ENCODE data around the gene CACNA2D1.
"Not testable (repeated sequence)": the region's sequence is repeated elsewhere in the genome, so short reads cannot be mapped to it uniquely, and the experiment has no call there.

The CACNA2D1 gene

GRCh38 chr7:82158327-82158726 is 285.2 kb downstream of the CACNA2D1 start:
- DNase-seq: no peak

GRCh38 chr7:82156893-82157292 is 286.7 kb downstream of the CACNA2D1 start:
- no peak for DNase-seq

- DNase-seq: no peak
Measured at GRCh38 chr7:82156168-82156567, 287.4 kb downstream of the CACNA2D1 start.

- no peak for DNase-seq
Measured at GRCh38 chr7:82154728-82155127, 288.8 kb downstream of the CACNA2D1 start.

- DNase-seq: no peak
Measured at GRCh38 chr7:82153776-82154175, 289.8 kb downstream of the CACNA2D1 start.

GRCh38 chr7:82152858-82153257 is 290.7 kb downstream of the CACNA2D1 start:
- DNase-seq: no peak

GRCh38 chr7:82146491-82146890 is 297.1 kb downstream of the CACNA2D1 start:
- DNase-seq: no peak

- no peak for DNase-seq
Measured at GRCh38 chr7:82142263-82142864, 301.2 kb downstream of the CACNA2D1 start.

GRCh38 chr7:82141427-82141826 is 302.1 kb downstream of the CACNA2D1 start:
- DNase-seq: no peak

GRCh38 chr7:82140608-82141007 is 303.0 kb downstream of the CACNA2D1 start:
- not testable (repeated sequence) for DNase-seq

- DNase-seq: no peak
Measured at GRCh38 chr7:82131215-82131614, 312.4 kb downstream of the CACNA2D1 start.

GRCh38 chr7:82129091-82129490 is 314.5 kb downstream of the CACNA2D1 start:
- DNase-seq: no peak

- no peak for DNase-seq
Measured at GRCh38 chr7:82128546-82128945, 315.0 kb downstream of the CACNA2D1 start.

GRCh38 chr7:82126576-82126975 is 317.0 kb downstream of the CACNA2D1 start:
- DNase-seq: no peak

GRCh38 chr7:82124445-82124844 is 319.1 kb downstream of the CACNA2D1 start:
- DNase-seq: no peak

- DNase-seq: no peak
Measured at GRCh38 chr7:82122275-82122674, 321.3 kb downstream of the CACNA2D1 start.

GRCh38 chr7:82114237-82114636 is 329.3 kb downstream of the CACNA2D1 start:
- DNase-seq: no peak

- DNase-seq: no peak
Measured at GRCh38 chr7:82110146-82110840, 333.3 kb downstream of the CACNA2D1 start.

GRCh38 chr7:82109288-82109687 is 334.3 kb downstream of the CACNA2D1 start:
- no peak for DNase-seq

- DNase-seq: no peak
Measured at GRCh38 chr7:82106201-82106600, 337.4 kb downstream of the CACNA2D1 start.

GRCh38 chr7:82105463-82105862 is 338.1 kb downstream of the CACNA2D1 start:
- no peak for DNase-seq

GRCh38 chr7:82098414-82098813 is 345.2 kb downstream of the CACNA2D1 start:
- DNase-seq: no peak

GRCh38 chr7:82091126-82091684 is 352.4 kb downstream of the CACNA2D1 start:
- DNase-seq: no peak

GRCh38 chr7:82087099-82087498 is 356.5 kb downstream of the CACNA2D1 start:
- DNase-seq: no peak

GRCh38 chr7:82085116-82085515 is 358.5 kb downstream of the CACNA2D1 start:
- DNase-seq: no peak

Measured in stimulated activated CD4-positive, alpha-beta T cell treated with anti-CD3 and anti-CD28 coated beads, Interleukin-4, amount 100 ng/mL, for 24 hours (primary cell).